ENCODE results near the gene KCTD7.
"Not testable (repeated sequence)": the region's sequence is repeated elsewhere in the genome, so short reads cannot be mapped to it uniquely, and the experiment has no call there.

Gene KCTD7

GRCh38 chr7:66639773-66640172 is 11.1 kb downstream of the KCTD7 start:
- TF ChIP-seq, protein P1, sequence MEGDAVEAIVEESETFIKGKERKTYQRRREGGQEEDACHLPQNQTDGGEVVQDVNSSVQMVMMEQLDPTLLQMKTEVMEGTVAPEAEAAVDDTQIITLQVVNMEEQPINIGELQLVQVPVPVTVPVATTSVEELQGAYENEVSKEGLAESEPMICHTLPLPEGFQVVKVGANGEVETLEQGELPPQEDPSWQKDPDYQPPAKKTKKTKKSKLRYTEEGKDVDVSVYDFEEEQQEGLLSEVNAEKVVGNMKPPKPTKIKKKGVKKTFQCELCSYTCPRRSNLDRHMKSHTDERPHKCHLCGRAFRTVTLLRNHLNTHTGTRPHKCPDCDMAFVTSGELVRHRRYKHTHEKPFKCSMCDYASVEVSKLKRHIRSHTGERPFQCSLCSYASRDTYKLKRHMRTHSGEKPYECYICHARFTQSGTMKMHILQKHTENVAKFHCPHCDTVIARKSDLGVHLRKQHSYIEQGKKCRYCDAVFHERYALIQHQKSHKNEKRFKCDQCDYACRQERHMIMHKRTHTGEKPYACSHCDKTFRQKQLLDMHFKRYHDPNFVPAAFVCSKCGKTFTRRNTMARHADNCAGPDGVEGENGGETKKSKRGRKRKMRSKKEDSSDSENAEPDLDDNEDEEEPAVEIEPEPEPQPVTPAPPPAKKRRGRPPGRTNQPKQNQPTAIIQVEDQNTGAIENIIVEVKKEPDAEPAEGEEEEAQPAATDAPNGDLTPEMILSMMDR (IDR thresholded peaks at IDR 0.05; ENCODE audit: borderline replicate concordance, control extremely low read depth, extremely low read depth, insufficient read depth, missing control alignments), result no peak
- in situ Hi-C loops (cut with MboI; ENCODE audit: low sequenced_read_pairs, unreplicated experiment), result no loop called here
- DNase-seq (ENCODE audit: low spot score), result no peak

DNA sequence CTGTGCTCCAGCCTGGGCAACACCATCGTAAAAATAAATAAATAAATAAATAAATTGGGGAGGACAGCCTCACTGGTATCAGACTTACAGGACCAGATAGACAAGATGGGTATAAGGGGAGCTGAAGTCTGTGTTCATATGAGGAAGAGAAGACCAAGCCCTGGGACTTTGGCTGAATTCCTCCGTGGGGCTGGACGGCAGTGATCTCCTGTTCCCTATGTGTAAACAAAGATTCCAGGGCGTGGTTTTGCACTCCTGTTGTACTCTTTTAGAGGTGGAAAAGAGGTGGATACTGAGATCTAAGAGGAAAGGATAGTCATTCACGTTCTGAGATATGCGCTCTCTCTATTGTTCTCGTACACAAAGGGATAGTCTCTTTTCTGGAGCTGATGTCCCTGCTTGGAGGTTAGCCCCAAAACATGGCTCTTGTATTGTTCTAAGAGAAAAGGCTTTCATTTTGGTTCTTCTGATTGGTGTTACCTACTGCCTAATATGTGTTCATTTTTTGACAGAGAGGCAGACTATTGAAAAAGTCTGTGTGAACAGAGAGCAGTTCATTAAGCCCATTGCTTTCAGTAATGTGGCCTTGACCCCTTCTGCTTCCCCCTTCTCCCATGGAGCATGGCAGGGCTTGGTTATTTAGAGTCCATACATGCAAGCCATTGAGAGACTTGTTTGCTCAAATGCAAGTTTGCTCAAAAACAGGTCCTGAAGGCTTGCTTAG is 12.3 kb downstream of the KCTD7 start:
- in situ Hi-C loops (cut with MboI; ENCODE audit: low sequenced_read_pairs, unreplicated experiment), result no loop called here
- TF ChIP-seq, protein P1 (IDR thresholded peaks at IDR 0.05; ENCODE audit: borderline replicate concordance, control extremely low read depth, extremely low read depth, insufficient read depth, missing control alignments), result no peak
- no peak for DNase-seq (ENCODE audit: low spot score)

DNA sequence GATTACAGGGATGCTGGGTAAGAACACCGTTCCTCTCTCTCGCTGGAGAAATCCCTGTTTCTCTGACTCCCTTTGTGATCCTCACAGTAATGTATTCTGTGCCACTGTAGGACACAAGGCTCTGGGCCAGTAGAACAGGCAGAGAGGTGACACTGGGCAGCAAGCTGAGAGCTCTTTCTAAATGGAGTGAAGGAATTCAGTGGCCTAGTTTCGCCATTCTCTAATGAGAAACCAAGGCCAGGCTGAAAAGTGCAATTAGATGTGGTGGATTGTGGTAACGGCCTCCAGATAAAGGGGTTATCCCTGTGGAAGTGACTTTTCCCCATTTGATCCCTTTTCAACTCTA is 12.8 kb downstream of the KCTD7 start:
- in situ Hi-C loops (cut with MboI; ENCODE audit: low sequenced_read_pairs, unreplicated experiment), result no loop called here
- TF ChIP-seq, protein P1 (IDR thresholded peaks at IDR 0.05; ENCODE audit: borderline replicate concordance, control extremely low read depth, extremely low read depth, insufficient read depth, missing control alignments), result no peak
- no peak for DNase-seq (ENCODE audit: low spot score)

- no peak for DNase-seq (ENCODE audit: low spot score)
- TF ChIP-seq, protein P1 (IDR thresholded peaks at IDR 0.05; ENCODE audit: borderline replicate concordance, control extremely low read depth, extremely low read depth, insufficient read depth, missing control alignments), result no peak
- in situ Hi-C loops (cut with MboI; ENCODE audit: low sequenced_read_pairs, unreplicated experiment), result no loop called here
These were observed 13.5 kb downstream of the KCTD7 start for GRCh38 chr7:66642186-66642585.

DNA sequence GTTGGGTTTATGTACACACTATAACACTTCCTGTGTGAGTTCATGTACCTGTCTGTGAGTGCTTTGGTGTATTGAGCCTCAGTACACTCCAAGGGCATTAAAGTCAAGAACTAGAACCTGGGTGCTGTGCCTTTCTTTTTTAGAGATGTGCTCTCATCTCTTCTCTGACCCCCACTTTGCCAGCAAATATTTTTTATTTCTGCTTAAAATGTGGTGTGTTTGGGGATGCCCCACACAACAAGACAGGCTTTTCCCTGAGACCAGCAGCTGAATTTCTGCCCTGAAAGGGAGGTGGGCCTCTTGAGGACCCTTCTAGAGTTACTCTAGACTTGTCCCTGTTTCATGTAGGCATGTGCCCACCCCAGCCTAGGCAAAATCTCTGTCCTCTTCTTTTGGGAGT is 14.3 kb downstream of the KCTD7 start:
- no peak for DNase-seq (ENCODE audit: low spot score)
- in situ Hi-C loops (cut with MboI; ENCODE audit: low sequenced_read_pairs, unreplicated experiment), result no loop called here
- TF ChIP-seq, protein P1 (IDR thresholded peaks at IDR 0.05; ENCODE audit: borderline replicate concordance, control extremely low read depth, extremely low read depth, insufficient read depth, missing control alignments), result no peak

GRCh38 chr7:66643395-66643794 is 14.7 kb downstream of the KCTD7 start:
- in situ Hi-C loops (cut with MboI; ENCODE audit: low sequenced_read_pairs, unreplicated experiment), result no loop called here
- DNase-seq (ENCODE audit: low spot score), result no peak
- TF ChIP-seq, protein P1 (IDR thresholded peaks at IDR 0.05; ENCODE audit: borderline replicate concordance, control extremely low read depth, extremely low read depth, insufficient read depth, missing control alignments), result no peak

GRCh38 chr7:66651026-66651425 is 22.3 kb downstream of the KCTD7 start:
- DNase-seq (ENCODE audit: low spot score); in situ Hi-C loops (cut with MboI; ENCODE audit: low sequenced_read_pairs, unreplicated experiment): not testable (repeated sequence)

GRCh38 chr7:66653719-66654274 is 25.1 kb downstream of the KCTD7 start:
- in situ Hi-C loops (cut with MboI; ENCODE audit: low sequenced_read_pairs, unreplicated experiment); DNase-seq (ENCODE audit: low spot score): not testable (repeated sequence)

Measured in GM13976 (cell line).